Activated naive CD8-positive, alpha-beta T cell treated with anti-CD3 and anti-CD28 coated beads, Interleukin-2, amount 10 ng/mL, durations not matched to agents 7 days and 5 days (primary cell): ENCODE data around the gene GOLGA8O. TPM values are rescaled to one million over a fixed set of nuclear protein-coding genes. Genes with fewer than 3 reads are reported as not detected.
A peak's percentile ranks its signal among the peaks of the same experiment; 100 is the strongest.
"Not testable (repeated sequence)": the region's sequence is repeated elsewhere in the genome, so short reads cannot be mapped to it uniquely, and the experiment has no call there.

Source experiments
- ATAC-seq: fragments of 150-1000 bp; cut with Tn5 transposase; one replicate; pipeline ENCODE4 v1.10.0; 2021; ENCODE audit warnings: low read depth, moderate library complexity
- POLR2A ChIA-PET: fragments of 350-600 bp; sonication (Branson Sonifier 250); formaldehyde crosslinking; loops from one replicate; lab custom pipeline; 2021; ENCODE audit warnings: antibody characterized with exemption; lab: Charles Lee
- DNase-seq: peaks from one replicate; pipeline ENCODE4 v3.0.0; 2021
- H3K27ac Mint-ChIP-seq: one replicate; pipeline ENCODE4 v1.8.0; 2022; ENCODE audit warnings: mild to moderate bottlenecking, mixed read lengths
- H3K27me3 Mint-ChIP-seq: one replicate; pipeline ENCODE4 v1.8.0; 2022; ENCODE audit warnings: mild to moderate bottlenecking, moderate library complexity, mixed read lengths
- H3K36me3 Mint-ChIP-seq: one replicate; pipeline ENCODE4 v1.8.0; 2021; ENCODE audit warnings: mild to moderate bottlenecking, mixed read lengths
- H3K4me1 Mint-ChIP-seq: one replicate; pipeline ENCODE4 v1.8.0; 2021; ENCODE audit warnings: mixed read lengths
- H3K4me3 Mint-ChIP-seq: one replicate; pipeline ENCODE4 v1.8.0; 2022; ENCODE audit warnings: mild to moderate bottlenecking, moderate library complexity, mixed read lengths
- H3K9me3 Mint-ChIP-seq: one replicate; pipeline ENCODE4 v1.8.0; 2021; ENCODE audit warnings: mixed read lengths
- total RNA-seq, 2 experiments: library from RNA; stranded (reverse); gene quantifications; one replicate each; pipeline ENCODE4 v1.2.3, GENCODE V29; 2021

Gene GOLGA8O
- 10 to 100 TPM; 13.9 to 16.6 TPM for total RNA-seq

GRCh38 chr15:32455534-32455933 lies at the start of gene GOLGA8O:
GOLGA8O (minus strand) TSS chr15:32455634; CDS start chr15:32455536, 98 bp downstream.
- H3K4me1 Mint-ChIP-seq, H3K27ac Mint-ChIP-seq, ATAC-seq, DNase-seq, H3K9me3 Mint-ChIP-seq, H3K4me3 Mint-ChIP-seq, POLR2A ChIA-PET, H3K27me3 Mint-ChIP-seq, H3K36me3 Mint-ChIP-seq: not testable (repeated sequence)

GRCh38 chr15:32504152-32504811 lies 48.8 kb upstream of the GOLGA8O start:
- not testable (repeated sequence) for H3K36me3 Mint-ChIP-seq, H3K27ac Mint-ChIP-seq, H3K4me3 Mint-ChIP-seq

GRCh38 chr15:32502946-32503345 lies 47.5 kb upstream of the GOLGA8O start:
- ATAC-seq = not testable (repeated sequence)

More at GRCh38 chr15:32504152-32504811, 48.8 kb upstream of the GOLGA8O start:
- H3K9me3 Mint-ChIP-seq, H3K27me3 Mint-ChIP-seq, ATAC-seq, DNase-seq, H3K4me1 Mint-ChIP-seq, POLR2A ChIA-PET: not testable (repeated sequence)

GRCh38 chr15:32492768-32493167 lies 37.3 kb upstream of the GOLGA8O start:
- H3K27me3 Mint-ChIP-seq, H3K4me3 Mint-ChIP-seq, H3K27ac Mint-ChIP-seq, POLR2A ChIA-PET, DNase-seq, H3K4me1 Mint-ChIP-seq, H3K36me3 Mint-ChIP-seq, H3K9me3 Mint-ChIP-seq, ATAC-seq: not testable (repeated sequence)

More at GRCh38 chr15:32502946-32503345, 47.5 kb upstream of the GOLGA8O start:
- H3K36me3 Mint-ChIP-seq, H3K4me1 Mint-ChIP-seq, POLR2A ChIA-PET, H3K27me3 Mint-ChIP-seq, DNase-seq, H3K4me3 Mint-ChIP-seq, H3K27ac Mint-ChIP-seq, H3K9me3 Mint-ChIP-seq: not testable (repeated sequence)

- H3K4me3 Mint-ChIP-seq, H3K36me3 Mint-ChIP-seq, DNase-seq, H3K4me1 Mint-ChIP-seq, POLR2A ChIA-PET, H3K27me3 Mint-ChIP-seq, ATAC-seq, H3K27ac Mint-ChIP-seq, H3K9me3 Mint-ChIP-seq: not testable (repeated sequence)
Measured at GRCh38 chr15:32486474-32486873, 31.0 kb upstream of the GOLGA8O start.

- H3K9me3 Mint-ChIP-seq, H3K36me3 Mint-ChIP-seq, H3K4me1 Mint-ChIP-seq, POLR2A ChIA-PET, ATAC-seq, H3K27me3 Mint-ChIP-seq, DNase-seq, H3K27ac Mint-ChIP-seq, H3K4me3 Mint-ChIP-seq: not testable (repeated sequence)
Measured at GRCh38 chr15:32483377-32483776, 27.9 kb upstream of the GOLGA8O start.

- POLR2A ChIA-PET = not testable (repeated sequence)
Measured at GRCh38 chr15:32481683-32482082, 26.2 kb upstream of the GOLGA8O start.

GRCh38 chr15:32468076-32468475 lies 12.6 kb upstream of the GOLGA8O start:
- H3K4me3 Mint-ChIP-seq, ATAC-seq, H3K9me3 Mint-ChIP-seq, H3K4me1 Mint-ChIP-seq, DNase-seq, POLR2A ChIA-PET, H3K27ac Mint-ChIP-seq, H3K36me3 Mint-ChIP-seq, H3K27me3 Mint-ChIP-seq: not testable (repeated sequence)

More at GRCh38 chr15:32481683-32482082, 26.2 kb upstream of the GOLGA8O start:
- not testable (repeated sequence) for H3K4me1 Mint-ChIP-seq, H3K4me3 Mint-ChIP-seq, H3K27ac Mint-ChIP-seq, H3K9me3 Mint-ChIP-seq, ATAC-seq, DNase-seq, H3K36me3 Mint-ChIP-seq, H3K27me3 Mint-ChIP-seq

GRCh38 chr15:32440445-32440977 lies 14.9 kb downstream of the GOLGA8O start:
- ATAC-seq = peak; percentile 86
- H3K9me3 Mint-ChIP-seq, POLR2A ChIA-PET, H3K4me1 Mint-ChIP-seq, H3K36me3 Mint-ChIP-seq, DNase-seq, H3K27me3 Mint-ChIP-seq, H3K4me3 Mint-ChIP-seq, H3K27ac Mint-ChIP-seq: not testable (repeated sequence)

GRCh38 chr15:32434102-32434963 lies 21.1 kb downstream of the GOLGA8O start:
- H3K9me3 Mint-ChIP-seq, H3K4me3 Mint-ChIP-seq: not testable (repeated sequence)

GRCh38 chr15:32427635-32428034 lies 27.8 kb downstream of the GOLGA8O start:
- POLR2A ChIA-PET, H3K9me3 Mint-ChIP-seq, DNase-seq, H3K4me3 Mint-ChIP-seq, H3K4me1 Mint-ChIP-seq, ATAC-seq, H3K27me3 Mint-ChIP-seq, H3K27ac Mint-ChIP-seq, H3K36me3 Mint-ChIP-seq: not testable (repeated sequence)

More at GRCh38 chr15:32434102-32434963, 21.1 kb downstream of the GOLGA8O start:
- H3K27ac Mint-ChIP-seq, H3K36me3 Mint-ChIP-seq, H3K4me1 Mint-ChIP-seq, H3K27me3 Mint-ChIP-seq, DNase-seq, POLR2A ChIA-PET: not testable (repeated sequence)
- peak; percentile 78 for ATAC-seq

- not testable (repeated sequence) for ATAC-seq
Measured at GRCh38 chr15:32426511-32426910, 28.9 kb downstream of the GOLGA8O start.

GRCh38 chr15:32407903-32408302 lies 47.5 kb downstream of the GOLGA8O start:
- H3K4me1 Mint-ChIP-seq, POLR2A ChIA-PET, DNase-seq, ATAC-seq, H3K9me3 Mint-ChIP-seq, H3K27me3 Mint-ChIP-seq, H3K4me3 Mint-ChIP-seq, H3K36me3 Mint-ChIP-seq, H3K27ac Mint-ChIP-seq: not testable (repeated sequence)

More at GRCh38 chr15:32426511-32426910, 28.9 kb downstream of the GOLGA8O start:
- H3K4me3 Mint-ChIP-seq, H3K36me3 Mint-ChIP-seq, POLR2A ChIA-PET, H3K27ac Mint-ChIP-seq, H3K4me1 Mint-ChIP-seq, H3K27me3 Mint-ChIP-seq, H3K9me3 Mint-ChIP-seq, DNase-seq: not testable (repeated sequence)
